Stimulated activated CD8-positive, alpha-beta memory T cell treated with anti-CD3 and anti-CD28 coated beads, Interleukin-15, amount 100 ng/mL, for 1 hour (primary cell): Measurements from ENCODE around the gene ACSL1.
"Not testable (repeated sequence)": the region's sequence is repeated elsewhere in the genome, so short reads cannot be mapped to it uniquely, and the experiment has no call there.

Experiments
- DNase-seq: peaks from one replicate; pipeline ENCODE4 v3.0.0-alpha.2; 2020; ENCODE audit warnings: low read depth

The ACSL1 gene

DNA sequence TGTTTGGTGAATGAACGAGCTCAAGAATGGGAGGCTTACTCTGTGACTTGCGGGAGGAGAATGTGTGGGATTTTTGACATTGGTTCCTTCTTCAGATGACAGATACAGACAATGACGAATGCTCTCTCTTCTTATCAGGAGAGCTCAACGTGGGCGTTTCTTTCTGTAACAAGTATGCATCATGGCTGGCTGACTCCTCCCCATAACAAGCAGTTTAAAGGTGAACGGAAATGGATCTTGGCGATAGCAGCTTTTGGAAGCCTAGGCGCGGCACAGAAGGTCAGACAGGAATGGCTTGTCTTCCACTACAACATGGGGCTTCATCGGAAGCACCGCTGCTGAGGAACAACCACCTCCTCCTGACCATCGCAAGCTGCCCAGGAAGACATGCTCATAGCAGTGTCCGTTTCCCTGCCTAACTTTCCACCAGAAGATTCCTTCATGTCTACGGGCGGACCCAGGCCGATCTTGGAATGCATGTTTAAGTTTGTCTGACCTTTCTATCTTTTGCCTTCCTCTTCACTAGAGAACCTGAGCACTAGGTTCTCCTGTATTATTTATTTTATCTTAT lies 18.3 kb upstream of the ACSL1 start:
- DNase-seq: no peak

DNA sequence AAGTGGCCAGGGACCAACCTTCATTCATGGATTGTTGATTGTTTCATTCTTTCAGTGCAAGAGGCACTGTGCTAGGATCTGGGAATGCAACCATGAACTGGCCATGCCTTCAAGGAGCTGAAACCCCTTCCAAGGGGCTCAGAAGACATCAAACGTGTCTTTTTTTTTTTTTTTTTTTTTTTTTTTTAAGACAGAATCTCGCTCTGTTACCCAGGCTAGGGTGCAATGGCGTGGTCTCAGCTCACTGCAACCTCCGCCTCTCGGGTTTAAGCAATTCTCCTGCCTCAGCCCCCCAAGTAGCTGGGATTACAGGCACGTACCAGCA lies 13.3 kb upstream of the ACSL1 start:
- not testable (repeated sequence) for DNase-seq

DNA sequence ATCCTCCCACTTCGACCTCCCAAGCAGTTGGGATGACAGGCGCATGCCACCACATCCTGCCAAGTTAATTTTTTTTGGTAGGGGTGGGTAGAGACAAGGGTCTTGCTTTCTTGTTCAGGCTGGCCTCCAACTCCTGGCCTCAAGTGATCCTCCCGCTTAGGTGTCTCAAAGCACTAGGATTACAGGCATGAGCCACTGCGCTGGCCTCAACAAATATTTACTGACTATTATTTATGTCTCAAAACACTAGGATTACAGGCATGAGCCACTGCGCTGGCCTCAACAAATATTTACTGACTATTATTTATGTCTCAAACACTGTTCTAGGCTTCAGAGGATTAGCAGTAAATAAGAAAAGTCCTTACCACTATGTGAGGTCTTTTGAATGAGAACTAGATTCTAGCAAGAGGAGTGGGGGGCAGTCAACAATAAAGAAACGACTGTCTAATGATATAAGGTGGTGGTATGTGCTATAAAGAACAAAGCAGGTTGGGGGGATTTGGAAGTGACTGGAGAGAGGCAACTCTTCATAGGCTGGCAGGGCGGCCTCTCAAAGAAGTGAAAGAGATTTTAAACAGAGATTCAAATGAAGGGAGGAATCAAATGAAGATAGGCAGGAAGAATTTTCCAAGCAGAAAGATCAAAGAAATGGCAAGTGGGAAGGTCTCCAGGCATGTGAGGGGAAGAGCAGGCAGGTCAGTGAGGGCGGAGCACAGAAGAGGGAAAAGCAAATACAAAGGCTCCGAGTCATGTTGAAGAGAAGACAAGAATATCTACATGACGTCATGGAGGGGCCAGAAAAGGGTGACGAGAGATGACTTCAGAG lies 12.7 kb upstream of the ACSL1 start:
- no peak for DNase-seq

DNA sequence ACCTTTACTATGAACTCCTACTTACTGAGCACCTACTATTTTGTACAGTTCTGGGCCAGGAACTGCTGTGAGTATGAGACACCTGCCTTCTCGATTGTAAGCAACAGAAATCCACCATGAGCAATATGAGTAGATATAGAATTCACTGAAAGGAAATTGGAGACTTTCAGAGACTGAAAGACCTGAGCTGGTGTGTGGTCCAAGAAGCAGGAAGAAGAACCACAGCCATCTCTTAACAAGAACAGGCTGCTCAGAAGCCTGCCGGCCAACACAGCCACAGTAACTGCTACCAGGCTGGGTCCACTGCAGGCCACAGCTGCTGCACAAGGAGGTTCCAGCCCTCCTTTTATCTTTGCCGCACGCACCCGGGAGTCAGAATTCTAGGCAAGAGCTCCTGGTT lies 10.8 kb upstream of the ACSL1 start:
- DNase-seq: no peak

DNA sequence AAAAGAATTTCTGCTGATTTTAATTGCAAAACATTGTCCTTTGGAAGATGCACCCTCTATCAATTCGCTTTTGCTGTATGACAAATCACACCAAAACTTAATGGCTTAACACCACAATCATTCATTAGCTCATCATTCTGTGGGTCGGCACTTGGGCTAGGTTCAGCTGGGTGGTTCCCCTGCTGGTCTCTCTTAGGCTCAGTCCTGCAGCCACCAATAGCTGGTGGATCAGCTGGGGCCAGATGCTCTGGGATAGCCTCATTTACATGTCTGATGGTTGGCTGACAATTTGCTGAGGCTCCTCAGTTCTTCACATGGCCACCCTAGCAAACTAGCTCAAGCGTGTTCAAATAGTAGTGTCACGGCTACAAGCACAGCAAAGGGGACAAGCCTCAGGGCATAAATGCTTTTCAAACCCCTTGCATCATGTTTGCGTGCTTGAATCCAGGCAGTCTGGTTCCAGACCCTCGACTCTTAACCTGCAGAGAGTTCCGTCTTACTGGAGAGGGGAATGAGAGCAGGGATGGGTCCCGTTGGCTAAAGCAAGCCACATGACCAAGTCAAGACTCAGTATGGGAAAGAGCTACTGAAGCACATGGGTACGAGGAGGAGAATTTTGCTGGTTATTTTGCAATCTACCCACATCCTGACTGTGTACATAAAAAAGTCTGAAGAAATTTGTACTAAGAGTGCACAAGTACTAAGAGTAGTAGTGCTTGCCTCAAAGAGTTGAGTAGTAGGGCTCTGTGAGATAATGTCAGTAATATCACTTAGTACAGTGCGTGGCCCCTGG lies 7.5 kb upstream of the ACSL1 start:
- DNase-seq: no peak

DNA sequence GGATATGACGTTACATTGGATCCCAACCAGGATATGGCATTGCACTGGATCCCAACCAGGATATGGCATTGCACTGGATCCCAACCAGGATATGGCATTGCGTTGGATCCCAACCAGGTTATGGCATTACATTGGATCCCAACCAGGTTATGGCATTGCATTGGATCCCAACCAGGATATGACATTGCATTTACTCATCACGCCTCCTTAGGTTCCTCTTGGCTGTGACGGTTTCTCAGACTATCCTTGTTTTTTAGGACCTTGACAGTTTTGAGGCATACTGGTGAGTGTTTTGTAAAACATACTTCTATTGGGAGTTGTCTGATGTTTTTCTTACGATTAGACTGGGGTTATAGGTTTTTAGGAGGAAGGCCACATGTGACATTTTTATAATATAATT lies 5.4 kb upstream of the ACSL1 start:
- no peak for DNase-seq

DNA sequence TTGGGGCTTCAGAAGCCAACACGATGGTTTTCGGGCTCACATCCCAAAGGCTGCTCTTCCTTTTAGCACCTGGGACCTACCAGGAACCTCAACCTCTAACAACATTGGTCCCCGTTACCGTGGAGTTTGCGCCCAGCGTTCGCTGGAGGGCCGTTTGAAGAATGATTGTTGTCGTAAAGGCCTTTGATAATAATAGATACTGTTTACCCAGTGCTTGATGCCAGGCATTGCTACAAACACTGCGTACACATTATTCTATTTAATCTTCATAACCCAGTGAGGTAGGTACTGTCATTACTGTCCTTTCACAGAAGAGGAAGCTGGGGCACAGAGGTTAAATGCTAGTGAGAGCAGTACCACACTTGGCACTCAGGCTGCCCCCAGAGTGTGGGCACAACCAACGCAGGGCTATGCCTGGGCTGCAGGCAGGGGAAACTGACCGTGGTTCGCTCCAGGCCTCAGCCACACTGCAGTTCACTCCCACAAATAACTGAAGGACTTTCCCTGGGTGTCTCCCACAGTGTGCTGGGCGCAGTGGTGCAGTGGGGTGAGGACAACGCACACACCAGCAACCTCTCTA lies 1.0 kb upstream of the ACSL1 start:
- no peak for DNase-seq

DNA sequence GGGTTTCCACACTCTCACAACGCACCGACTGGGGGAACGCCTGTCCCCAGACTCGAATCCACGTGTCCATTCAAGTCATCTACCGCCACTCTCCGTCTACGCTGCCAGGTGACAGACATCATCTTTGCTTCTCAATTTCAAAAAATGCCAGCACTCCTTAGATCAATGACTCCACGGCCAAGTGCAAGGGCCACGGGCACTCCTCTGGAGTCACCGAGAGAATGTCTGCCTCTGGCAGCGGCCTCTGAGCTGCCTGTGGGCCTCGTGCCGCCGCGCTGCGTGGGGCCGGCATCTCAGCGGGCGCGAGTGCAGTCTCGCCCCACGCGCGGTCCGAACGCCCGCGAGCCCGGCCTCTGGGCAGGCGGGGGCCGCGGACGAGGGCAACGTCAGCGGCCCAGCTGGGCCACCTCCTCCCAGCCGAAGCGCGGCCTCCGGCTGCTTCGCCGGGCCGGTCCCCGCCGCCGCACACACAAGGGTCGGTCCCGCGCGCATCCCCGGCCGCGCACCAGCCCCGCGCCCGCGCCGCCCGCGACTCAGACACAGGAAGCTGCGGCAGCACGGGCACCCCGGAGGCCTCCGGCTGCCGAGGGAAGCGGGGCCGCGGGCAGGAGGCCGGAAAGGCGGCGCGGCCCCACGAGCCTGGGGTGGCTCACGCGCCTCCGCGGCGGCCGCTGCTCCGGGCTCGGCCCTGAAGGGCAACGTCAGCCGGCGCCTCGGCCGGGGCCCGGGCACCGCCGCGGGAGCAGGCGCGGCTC lies 450 bp downstream of the ACSL1 start:
- DNase-seq: no peak

DNA sequence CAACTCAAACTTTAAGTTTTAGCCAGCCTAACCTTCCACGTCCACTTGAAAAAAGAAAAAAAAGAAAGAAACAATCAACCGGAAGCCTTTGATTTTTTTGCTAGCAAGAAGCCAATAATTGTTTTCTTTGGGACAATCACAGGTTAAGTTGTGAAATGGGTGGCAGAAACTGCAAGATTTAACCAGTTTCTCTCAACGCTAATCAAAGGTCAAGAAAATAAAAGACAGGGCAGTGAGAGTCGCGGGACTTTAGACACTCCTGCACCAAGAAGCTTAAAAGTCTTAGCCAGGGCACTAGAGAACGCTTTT lies 1.0 kb downstream of the ACSL1 start:
- DNase-seq: no peak

DNA sequence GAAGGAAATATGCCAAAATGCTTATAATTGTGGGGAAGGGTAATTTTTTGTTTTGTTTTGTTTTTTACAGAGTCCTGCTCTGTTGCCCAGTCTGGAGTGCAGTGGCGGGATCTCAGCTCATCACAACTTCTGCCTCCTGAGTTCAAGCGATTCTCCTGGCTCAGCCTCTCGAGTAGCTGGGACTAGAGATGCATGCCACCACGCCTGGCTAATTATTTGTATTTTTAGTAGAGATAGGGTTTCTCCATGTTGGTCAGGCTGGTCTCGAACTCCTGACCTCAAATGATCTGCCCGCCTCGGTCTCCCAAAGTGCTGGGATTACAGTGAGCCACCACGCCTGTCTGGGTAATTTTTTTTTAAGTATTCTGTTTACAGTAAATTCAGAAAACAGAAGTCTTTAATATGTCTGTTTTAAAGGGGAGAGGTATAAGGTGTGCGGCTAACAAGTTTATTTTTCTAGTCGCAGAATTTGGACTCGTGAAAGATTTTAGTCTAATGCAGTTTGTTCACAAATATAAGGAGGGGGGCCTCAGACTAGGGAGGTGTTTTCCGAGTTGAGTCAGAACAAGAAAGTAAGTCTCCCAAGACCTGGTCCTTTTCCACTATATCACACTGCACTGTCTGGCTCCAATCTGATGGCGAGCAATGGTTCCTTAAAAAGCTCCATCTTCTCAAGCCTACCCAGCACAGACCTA lies 1.5 kb downstream of the ACSL1 start:
- no peak for DNase-seq

DNA sequence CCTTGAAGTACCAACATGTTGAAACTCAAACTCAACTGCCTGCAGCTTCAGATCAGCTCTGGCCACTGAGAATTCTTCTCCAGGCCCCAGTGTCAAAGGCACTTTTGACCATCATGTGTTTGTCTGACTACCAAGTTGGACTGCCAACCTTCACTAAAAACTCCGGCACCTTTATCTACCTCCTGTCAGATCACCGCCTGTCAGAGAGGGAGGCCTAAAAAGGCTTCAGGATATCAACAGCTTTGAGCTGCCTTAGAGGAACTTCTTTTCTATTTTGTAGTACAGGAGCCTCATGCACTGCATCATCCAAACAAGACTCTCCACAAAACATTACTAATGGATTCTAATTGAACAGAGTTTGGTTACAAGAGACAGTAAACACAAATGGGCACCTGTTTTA lies 2.8 kb downstream of the ACSL1 start:
- DNase-seq: no peak

DNA sequence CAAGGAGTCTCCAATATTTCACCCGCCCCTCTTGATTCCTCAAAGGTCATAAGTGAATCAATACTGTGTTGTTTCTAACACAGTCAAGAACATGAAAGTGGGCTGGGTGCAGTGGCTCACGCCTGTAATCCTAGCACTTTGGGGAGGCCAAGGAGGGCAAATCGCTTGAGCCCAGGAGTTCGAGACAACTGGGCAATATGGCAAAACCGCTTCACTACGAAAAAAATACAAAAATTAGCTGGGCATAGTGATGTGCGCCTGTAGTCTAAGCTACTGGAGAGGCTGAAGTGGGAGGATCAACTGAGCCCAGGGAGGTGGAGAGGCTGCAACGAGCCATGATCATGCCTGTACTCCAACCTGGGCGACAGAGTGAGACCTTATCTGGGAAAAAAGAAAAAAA lies 3.4 kb downstream of the ACSL1 start:
- DNase-seq: no peak

DNA sequence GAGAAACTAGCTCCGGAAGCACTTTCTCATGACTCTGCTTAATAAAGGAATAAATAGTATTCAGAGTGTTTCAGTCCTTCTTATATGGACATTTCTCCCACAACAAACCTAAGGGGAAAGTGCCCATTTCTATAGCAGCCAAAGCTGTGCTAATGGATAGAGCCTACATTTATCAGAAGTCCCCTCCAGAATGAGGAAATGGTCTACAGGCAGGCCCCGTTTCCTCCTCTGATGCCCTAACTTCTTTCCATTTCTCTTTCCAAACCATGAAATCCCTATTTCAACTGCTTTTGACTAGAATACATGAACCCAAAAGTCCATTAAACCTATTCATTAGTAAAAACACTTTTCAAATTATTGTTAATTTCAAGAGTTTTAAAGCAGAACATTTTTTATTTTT lies 4.5 kb downstream of the ACSL1 start:
- no peak for DNase-seq

DNA sequence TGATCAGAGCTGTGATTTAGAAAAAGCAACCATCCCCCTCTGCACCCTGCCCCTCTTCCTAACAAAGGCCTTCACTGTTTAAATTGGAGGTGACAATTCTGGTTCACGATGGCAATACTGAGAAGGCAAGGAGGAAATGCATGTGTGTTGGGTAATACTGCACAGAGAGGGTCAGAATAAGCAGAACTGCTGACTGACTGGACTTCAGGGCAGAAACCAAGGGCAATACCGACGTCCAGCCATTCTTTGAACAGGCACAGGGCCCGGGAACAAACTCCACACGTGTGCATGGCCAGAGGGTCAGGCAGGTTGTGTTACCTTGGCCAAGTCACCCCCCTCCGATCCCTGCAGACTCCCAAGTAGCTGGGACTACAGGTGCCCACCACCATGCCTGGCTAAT lies 6.0 kb downstream of the ACSL1 start:
- no peak for DNase-seq

DNA sequence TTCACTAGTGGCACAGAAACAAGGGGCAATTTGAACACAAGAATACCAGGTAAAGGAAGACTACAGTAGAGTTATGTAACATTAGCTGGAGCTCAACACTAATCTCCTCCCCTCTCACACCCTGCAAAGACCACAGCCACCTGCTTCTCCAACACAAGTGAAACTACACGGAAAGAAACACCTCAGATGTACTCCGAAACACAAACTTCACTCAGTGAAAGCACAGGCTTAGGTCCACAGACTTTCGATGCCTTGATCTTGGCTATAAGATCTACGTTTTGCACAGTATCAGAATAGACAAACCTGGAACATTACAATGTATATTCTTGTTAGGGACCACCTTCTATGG lies 7.6 kb downstream of the ACSL1 start:
- DNase-seq: no peak

DNA sequence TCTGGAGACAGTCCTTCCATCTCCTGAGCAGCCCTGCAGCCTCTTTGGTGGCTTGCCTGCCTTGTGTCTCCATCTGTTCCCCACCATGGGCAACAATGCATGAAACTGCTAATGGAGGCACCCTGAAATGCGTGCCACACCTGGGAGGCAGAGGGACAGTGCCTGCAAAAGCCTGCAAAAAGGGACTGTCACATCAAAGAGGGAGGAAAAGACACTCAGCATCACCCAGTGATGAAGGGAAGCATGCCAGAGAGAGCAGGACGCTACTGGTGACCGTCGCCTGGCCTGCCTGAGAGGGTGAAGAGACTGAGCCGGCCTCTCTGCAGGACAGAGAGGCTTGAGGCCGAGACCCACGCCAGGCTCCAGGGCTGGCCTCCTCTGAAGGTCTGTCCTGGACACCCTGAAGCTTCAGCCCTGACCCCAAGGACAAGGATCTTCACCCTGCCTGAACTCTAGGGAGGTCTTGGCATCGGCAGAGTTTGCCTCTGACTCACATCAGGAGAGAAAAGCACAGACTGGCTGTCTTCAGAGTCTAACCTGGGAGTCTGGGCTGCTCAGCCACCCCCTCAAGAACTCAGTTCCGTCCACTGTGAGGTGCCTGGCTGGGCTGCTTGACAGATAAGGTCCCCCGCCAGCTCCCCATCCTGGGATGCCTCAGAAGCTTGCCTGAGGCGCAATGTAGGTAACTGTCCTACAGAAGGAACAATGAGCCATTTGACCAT lies 8.1 kb downstream of the ACSL1 start:
- DNase-seq: no peak

DNA sequence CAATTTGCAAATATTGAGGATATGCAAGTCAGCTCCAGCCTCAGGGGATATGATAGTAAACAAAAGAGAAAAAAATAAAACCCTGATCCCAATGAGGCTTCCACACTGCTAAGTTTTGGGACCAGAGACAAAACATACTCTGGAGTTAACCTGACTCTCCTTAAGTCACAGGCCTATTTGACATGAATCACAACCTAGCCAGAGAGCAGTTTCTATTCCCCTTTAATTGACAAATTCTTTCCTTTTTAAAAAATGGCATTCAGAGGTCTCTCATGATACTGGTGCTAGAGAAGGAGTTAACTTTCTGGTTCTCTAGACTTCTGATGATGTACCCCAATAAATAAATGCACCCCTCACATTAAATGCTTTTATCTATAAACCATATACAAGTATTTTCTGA lies 8.8 kb downstream of the ACSL1 start:
- DNase-seq: no peak

DNA sequence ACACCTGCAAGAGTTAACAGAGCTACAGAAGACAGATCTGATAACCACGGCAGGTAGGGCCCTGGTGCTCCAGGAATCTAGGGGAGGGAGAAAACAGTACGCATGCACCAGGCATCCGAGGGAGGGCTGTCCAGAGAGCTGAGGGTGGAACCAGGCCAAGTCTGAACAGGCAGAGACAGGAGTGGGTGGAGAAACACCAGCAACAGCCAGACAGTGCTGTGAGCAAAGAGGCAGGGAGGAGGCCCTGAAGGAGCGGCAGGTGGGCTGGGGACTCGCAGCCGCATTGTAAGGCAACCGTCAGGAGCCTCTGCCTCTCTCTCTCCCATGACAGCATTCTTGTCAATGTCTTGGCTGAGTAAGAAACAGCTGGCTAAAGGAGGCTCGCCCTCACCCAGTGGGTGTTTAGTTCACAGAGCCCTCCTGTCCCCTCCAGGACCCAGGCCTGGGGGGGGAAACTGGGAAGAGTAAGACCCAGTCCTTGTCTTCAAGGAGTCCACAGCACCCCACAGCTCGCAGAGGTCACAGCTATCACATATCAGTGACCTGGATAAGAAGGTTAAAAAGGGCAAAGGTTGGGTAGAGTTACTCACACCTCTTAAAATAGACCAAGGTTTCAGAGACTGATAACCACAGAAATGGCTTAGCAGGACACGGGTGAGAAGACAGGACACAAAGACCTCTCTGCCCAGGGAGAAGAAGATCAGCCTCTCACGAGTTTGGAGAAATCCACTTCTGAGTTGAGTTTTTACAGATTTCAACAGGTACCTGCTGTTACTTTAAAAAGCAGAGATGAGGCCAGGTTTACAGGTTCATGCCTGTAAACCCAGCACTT lies 10.5 kb downstream of the ACSL1 start:
- no peak for DNase-seq

DNA sequence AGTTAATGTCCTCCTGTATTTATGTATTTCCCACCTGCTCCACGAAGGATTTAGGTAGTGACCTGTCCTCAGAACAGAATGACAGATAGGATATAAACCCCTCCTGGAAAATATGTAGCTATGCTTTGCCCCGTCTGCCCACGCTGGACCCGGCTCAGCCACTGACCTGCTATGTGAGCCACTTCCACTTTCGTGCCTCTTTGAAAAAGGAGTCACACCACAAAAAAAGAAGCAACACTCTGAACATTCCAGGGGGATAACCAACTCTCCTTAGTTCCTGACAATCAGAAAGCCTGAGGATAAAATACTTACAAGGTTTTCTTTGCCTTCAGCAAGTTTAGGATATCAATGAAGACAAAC lies 11.1 kb downstream of the ACSL1 start:
- no peak for DNase-seq

DNA sequence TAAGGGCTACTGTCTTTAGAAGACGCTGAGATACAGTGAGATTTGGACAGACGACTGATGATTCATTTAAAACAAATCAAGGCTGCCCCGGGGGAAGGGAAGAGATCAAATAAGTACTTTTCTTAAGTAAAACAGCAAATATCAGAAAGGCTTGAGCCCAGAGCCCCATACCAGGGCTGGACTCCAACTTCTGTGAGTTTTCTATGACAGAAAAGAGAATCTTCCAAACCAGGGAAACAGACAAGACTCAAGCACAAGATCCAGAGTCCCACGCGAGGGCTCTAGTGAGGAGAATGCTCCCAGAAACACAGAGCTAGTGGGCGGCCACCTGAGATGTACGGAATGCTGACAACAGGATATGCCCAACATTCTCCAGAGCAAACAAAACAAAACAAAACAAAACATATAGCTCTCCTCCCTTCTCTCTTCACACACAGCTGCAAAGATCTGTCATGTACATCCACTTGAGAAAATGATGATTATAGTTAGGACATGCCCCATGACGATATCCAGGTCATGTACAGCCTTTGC lies 13.1 kb downstream of the ACSL1 start:
- DNase-seq: no peak
